Ascending aorta (tissue), 2 donors: ENCODE measurements around the gene MAP1LC3C. TPM values are rescaled to one million over a fixed set of nuclear protein-coding genes. Genes with fewer than 3 reads are reported as not detected.

Experiments used
- DNase-seq, 2 donors: peaks; one replicate each; pipeline ENCODE4 v3.0.0-alpha.2; 2019; ENCODE audit warnings: low spot score in 2 of 2
- H3K27ac ChIP-seq, 2 donors: fragments of 200-600 bp; sonication (generic); one replicate each; pipeline ENCODE4 v1.5.1; 2016 to 2017; ENCODE audit warnings: mild to moderate bottlenecking in 1 of 2
- H3K27me3 ChIP-seq: fragments of 200-600 bp; sonication (generic); one replicate; pipeline ENCODE4 v1.5.1; 2017
- H3K36me3 ChIP-seq, 2 donors: fragments of 200-600 bp; sonication (generic); one replicate each; pipeline ENCODE4 v1.5.1; 2016
- H3K4me1 ChIP-seq, 2 donors: fragments of 200-600 bp; sonication (generic); one replicate each; pipeline ENCODE4 v1.5.1; 2016 to 2017; ENCODE audit warnings: mild to moderate bottlenecking in 1 of 2
- H3K4me3 ChIP-seq, 2 donors: fragments of 200-600 bp; sonication (generic); one replicate each; pipeline ENCODE4 v1.5.1; 2016 to 2017; ENCODE audit warnings: mild to moderate bottlenecking in 1 of 2
- H3K9me3 ChIP-seq, 2 donors: fragments of 200-600 bp; sonication (generic); one replicate each; pipeline ENCODE4 v1.5.1; 2016
- intact Hi-C: fragments of 100-400 bp; cut with DNase I; formaldehyde crosslinking; loops from one replicate; pipeline ENCODE4 v1.15.1; 2023
- total RNA-seq: library from RNA; depleted of rRNA; stranded (reverse); fragments of >200 nt; gene quantifications from one replicate; pipeline ENCODE4 v1.1.0, GENCODE V29; 2016
- TF ChIP-seq, protein P1 (sequence below), 3 experiments: fragments of 200-600 bp in 2 of 3; fragments of 450-650 bp in 1 of 3; sonication (generic) in 2 of 3; IDR thresholded peaks; one replicate each; pipeline ENCODE4 v1.5.1; 2016 to 2019; ENCODE audit warnings: antibody characterized with exemption in 3 of 3, mild to moderate bottlenecking in 1 of 3, moderate library complexity in 1 of 3

The MAP1LC3C gene
- total RNA-seq, 1 donor from 2014 or later: not detected

DNA sequence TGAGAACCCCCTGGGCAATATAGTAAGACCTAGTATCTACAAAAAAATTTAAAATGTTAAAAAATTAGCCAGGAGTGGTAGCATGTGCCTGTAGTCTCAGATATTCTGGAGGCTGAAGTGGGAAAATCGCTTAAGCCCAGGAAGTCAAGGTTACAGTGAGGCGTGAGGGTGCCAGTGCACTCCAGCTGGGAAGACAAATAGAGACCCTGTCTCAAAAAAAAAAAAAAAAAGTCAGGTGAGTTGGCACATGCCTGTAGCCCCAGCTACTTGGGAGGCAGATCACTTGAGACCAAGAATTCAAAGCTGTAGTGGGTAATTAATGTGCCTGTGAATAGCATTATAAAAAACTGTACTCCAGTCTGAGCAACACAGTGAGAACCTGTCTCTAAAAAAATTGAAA is 36.7 kb downstream of the MAP1LC3C start:
- TF ChIP-seq, protein P1, sequence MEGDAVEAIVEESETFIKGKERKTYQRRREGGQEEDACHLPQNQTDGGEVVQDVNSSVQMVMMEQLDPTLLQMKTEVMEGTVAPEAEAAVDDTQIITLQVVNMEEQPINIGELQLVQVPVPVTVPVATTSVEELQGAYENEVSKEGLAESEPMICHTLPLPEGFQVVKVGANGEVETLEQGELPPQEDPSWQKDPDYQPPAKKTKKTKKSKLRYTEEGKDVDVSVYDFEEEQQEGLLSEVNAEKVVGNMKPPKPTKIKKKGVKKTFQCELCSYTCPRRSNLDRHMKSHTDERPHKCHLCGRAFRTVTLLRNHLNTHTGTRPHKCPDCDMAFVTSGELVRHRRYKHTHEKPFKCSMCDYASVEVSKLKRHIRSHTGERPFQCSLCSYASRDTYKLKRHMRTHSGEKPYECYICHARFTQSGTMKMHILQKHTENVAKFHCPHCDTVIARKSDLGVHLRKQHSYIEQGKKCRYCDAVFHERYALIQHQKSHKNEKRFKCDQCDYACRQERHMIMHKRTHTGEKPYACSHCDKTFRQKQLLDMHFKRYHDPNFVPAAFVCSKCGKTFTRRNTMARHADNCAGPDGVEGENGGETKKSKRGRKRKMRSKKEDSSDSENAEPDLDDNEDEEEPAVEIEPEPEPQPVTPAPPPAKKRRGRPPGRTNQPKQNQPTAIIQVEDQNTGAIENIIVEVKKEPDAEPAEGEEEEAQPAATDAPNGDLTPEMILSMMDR (IDR thresholded peaks at IDR 0.05): no peak
- intact Hi-C loops: no loop called here
- H3K36me3 ChIP-seq: no peaks in the 10 kb centered on the region
- H3K27ac ChIP-seq: no peak overlapping the region
- H3K4me3 ChIP-seq: no peak overlapping the region
- no peaks in the 10 kb centered on the region for H3K4me1 ChIP-seq
- no peaks in the 10 kb centered on the region for H3K27me3 ChIP-seq
- H3K9me3 ChIP-seq: no peaks in the 10 kb centered on the region
- no peak for DNase-seq

DNA sequence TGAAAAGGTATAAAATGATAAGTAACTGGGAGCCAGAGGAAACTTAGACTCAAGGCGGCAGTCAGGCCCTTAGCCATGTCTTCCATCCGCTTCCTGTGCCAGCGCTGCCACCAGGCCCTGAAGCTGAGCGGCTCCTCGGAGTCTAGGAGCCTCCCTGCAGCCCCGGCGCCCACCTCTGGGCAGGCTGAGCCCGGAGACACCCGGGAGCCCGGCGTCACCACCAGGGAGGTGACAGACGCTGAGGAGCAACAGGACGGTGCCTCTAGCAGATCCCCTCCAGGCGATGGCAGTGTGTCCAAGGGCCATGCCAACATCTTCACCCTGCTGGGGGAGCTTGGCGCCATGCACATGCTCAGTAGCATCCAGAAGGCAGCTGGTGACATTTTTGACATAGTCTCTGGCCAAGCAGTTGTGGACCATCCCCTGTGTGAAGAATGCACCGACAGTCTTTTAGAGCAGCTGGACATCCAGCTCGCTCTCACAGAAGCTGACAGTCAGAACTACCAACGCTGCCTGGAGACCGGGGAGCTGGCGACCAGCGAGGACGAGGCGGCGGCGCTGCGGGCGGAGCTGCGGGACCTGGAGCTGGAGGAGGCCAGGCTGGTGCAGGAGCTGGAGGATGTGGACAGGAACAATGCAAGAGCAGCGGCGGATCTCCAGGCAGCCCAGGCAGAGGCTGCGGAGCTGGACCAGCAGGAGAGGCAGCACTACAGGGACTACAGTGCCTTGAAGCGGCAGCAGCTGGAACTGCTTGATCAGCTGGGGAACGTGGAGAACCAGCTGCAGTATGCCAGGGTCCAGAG is 41.0 kb downstream of the MAP1LC3C start, which contains the start of gene BECN2:
BECN2 (plus strand) TSS at position 76 of the 803 bp plus-strand sequence; CDS start at position 76, 0 bp downstream.
- intact Hi-C loops: no loop called here
- Histone ChIP-seq H3K9me3 (no peaks in the 10 kb centered on the region), H3K4me1 (no peaks in the 10 kb centered on the region), H3K27ac (no peak within 1 kb of the TSS), H3K36me3 (no peaks in the 10 kb centered on the region), H3K4me3 (no peak within 1 kb of the TSS), H3K27me3 (no peaks in the 10 kb centered on the region)
- TF ChIP-seq, protein P1 (IDR thresholded peaks at IDR 0.05): no peak
- no peak for DNase-seq

DNA sequence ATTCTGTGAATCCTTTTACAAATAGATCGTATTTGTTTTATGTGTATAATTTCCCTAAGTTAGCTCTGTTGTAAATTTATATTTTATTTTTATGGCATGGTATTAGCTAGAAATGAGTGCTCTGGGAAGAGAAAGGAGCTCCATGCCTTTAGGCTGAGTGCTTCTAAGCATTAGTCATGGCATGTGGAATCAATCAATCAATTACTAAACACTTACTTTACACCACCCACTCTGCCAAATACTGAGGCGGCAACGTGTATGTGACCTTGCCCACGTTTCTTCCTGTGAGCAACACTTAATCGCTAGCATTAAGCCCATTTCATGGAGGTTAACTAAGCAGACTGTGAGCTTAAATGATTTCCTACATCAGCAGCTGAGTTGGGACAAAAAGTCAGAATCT is 48.5 kb downstream of the MAP1LC3C start:
- TF ChIP-seq, protein P1 (IDR thresholded peaks at IDR 0.05): no peak
- intact Hi-C loops: no loop called here
- no peaks in the 10 kb centered on the region for H3K4me1 ChIP-seq

DNA sequence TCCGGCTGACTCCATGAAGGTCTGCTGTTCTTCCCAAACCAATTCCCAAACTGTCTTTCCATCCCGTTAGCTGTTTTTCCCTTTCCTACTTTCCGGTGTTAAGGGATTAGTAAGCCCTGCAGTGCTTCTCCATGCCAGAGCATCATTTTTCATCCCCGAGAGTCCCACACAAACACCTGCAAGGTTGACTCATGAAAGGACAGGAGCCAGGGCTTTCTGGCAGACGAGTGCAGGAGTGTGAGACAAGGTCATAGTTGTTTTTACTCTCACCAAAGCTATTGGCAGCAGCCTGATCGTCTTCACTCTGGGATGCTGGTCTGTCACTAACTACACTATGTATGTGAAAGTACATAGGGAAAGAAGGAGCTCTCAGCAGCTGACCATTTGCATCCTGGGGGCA is 51.5 kb downstream of the MAP1LC3C start:
- intact Hi-C loops: no loop called here
- TF ChIP-seq, protein P1 (IDR thresholded peaks at IDR 0.05): no peak
- Histone ChIP-seq H3K4me1 (no peaks in the 10 kb centered on the region), H3K27me3 (no peaks in the 10 kb centered on the region), H3K9me3 (no peaks in the 10 kb centered on the region), H3K36me3 (no peaks in the 10 kb centered on the region), H3K4me3 (no peak overlapping the region), H3K27ac (no peak overlapping the region)
- DNase-seq: peak in 1 of 2 donors; percentile 18

More for the DNA sequence above, 48.5 kb downstream of the MAP1LC3C start:
- Histone ChIP-seq H3K4me3 (no peak overlapping the region), H3K36me3 (no peaks in the 10 kb centered on the region), H3K27me3 (no peaks in the 10 kb centered on the region), H3K9me3 (no peaks in the 10 kb centered on the region), H3K27ac (no peak overlapping the region)
- no peak for DNase-seq

Other genes with a start within 250 kb of the MAP1LC3C start
- gene EXO1, start 150.9 kb downstream of the MAP1LC3C start, total RNA-seq: not detected
- not detected for gene BECN2, start 41.3 kb downstream of the MAP1LC3C start, total RNA-seq